ENCODE data around the gene ONECUT1. TPM values are rescaled to one million over a fixed set of nuclear protein-coding genes. Genes with fewer than 3 reads are reported as not detected.
"Not testable (repeated sequence)": the region's sequence is repeated elsewhere in the genome, so short reads cannot be mapped to it uniquely, and the experiment has no call there.

ONECUT1 gene
- total RNA-seq (under 1 TPM in 1 of 7 donors, not detected in 6; 0.28 TPM), polyA plus RNA-seq (not detected)
- long read RNA-seq, donor 1 = 0 reads
- long read RNA-seq, donor 2, partial matches to known transcripts = 0 of 1 reads
- long read RNA-seq, donor 2, other reads (novel, unspliced or antisense) = 0 of 1 reads
- long read RNA-seq, donor 3 = 0 reads

GRCh38 chr15:52790169-52790708, at the start of gene ONECUT1:
ONECUT1 (minus strand) TSS chr15:52790336; CDS start chr15:52789884, 452 bp downstream.
- H3K4me3 ChIP-seq = peak within 1 kb of the TSS; percentile 29
- intact Hi-C loops (cut with DNase I) = no loop called here
- peaks cover 0 to 5% of the 10 kb centered on the region in 2 donors for H3K9me3 ChIP-seq
- no peaks in the 10 kb centered on the region for H3K36me3 ChIP-seq
- TF ChIP-seq EP300 (IDR thresholded peaks at IDR 0.05) (no peak), POLR2A (IDR thresholded peaks at IDR 0.05) (no peak)
- TF ChIP-seq, protein P1, sequence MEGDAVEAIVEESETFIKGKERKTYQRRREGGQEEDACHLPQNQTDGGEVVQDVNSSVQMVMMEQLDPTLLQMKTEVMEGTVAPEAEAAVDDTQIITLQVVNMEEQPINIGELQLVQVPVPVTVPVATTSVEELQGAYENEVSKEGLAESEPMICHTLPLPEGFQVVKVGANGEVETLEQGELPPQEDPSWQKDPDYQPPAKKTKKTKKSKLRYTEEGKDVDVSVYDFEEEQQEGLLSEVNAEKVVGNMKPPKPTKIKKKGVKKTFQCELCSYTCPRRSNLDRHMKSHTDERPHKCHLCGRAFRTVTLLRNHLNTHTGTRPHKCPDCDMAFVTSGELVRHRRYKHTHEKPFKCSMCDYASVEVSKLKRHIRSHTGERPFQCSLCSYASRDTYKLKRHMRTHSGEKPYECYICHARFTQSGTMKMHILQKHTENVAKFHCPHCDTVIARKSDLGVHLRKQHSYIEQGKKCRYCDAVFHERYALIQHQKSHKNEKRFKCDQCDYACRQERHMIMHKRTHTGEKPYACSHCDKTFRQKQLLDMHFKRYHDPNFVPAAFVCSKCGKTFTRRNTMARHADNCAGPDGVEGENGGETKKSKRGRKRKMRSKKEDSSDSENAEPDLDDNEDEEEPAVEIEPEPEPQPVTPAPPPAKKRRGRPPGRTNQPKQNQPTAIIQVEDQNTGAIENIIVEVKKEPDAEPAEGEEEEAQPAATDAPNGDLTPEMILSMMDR (IDR thresholded peaks at IDR 0.05) = no peak
- H3K4me1 ChIP-seq (ENCODE audit: insufficient read depth) = peaks cover 9% of the 10 kb centered on the region
- no peak within 1 kb of the TSS for H3K27ac ChIP-seq
- H3K27me3 ChIP-seq = no peaks in the 10 kb centered on the region
- DNase-seq = peak in 2 of 5 donors; percentile 39 to 56
- 0 to 1% (median 1%) methylated on average over 52 to 64 of the region's 64 CpGs for WGBS, 3 donors

GRCh38 chr15:52834379-52834778, 44.2 kb upstream of the ONECUT1 start:
- no peak for TF ChIP-seq POLR2A (IDR thresholded peaks at IDR 0.05)
- no peak for TF ChIP-seq EP300 (IDR thresholded peaks at IDR 0.05)
- TF ChIP-seq, protein P1 (IDR thresholded peaks at IDR 0.05) = no peak
- Histone ChIP-seq H3K27ac (no peak overlapping the region), H3K4me1 (ENCODE audit: insufficient read depth) (no peaks in the 10 kb centered on the region), H3K4me3 (no peak overlapping the region), H3K36me3 (no peaks in the 10 kb centered on the region), H3K9me3 (no peaks in the 10 kb centered on the region), H3K27me3 (no peaks in the 10 kb centered on the region)
- no peak for DNase-seq
- 61 to 69% (median 65%) methylated on average over 3 of the region's 3 CpGs for WGBS, 3 donors
- intact Hi-C loops (cut with DNase I) = no loop called here

DNA sequence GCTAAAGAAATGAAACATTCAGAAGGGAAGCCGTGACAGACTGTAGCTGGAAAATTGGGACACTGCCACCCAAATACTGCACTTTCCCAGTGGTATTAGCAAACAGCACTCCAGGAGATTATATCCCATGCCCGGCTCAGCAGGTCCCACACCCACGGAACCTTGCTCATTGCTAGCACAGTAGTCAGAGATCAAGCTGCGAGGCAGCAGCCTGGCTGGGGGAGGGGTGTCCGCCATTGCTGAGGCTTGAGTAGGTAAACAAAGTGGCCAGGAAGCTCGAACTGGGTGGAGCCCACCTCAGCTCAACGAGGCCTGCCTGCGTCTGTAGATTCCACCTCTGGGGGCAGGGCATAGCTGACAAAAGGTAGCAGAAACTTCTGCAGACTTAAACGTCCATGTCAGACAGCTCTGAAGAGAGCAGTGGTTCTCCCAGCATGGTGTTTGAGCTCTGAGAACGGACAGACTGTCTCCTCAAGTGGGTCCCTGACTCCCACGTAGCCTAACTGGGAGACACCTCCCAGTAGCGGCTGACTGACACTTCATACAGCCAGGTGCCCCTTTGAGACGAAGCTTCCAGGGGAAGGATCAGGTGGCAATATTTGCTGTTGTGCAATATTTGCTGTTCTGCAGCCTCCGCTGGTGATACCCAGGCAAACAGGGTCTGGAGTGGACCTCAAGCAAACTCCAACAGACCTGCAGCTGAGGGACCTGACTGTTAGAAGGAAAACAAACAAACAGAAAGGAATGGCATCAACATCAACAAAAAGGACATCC, 34.2 kb upstream of the ONECUT1 start:
- WGBS, 3 donors = 71 to 80% (median 75%) methylated on average over 14 of the region's 14 CpGs
- H3K36me3 ChIP-seq; H3K27ac ChIP-seq; intact Hi-C loops (cut with DNase I); H3K9me3 ChIP-seq; H3K27me3 ChIP-seq; DNase-seq; H3K4me1 ChIP-seq (ENCODE audit: insufficient read depth); H3K4me3 ChIP-seq: not testable (repeated sequence)

- 68 to 77% (median 72%) methylated on average over 2 of the region's 2 CpGs for whole genome bisulfite sequencing, 3 donors
- H3K36me3 ChIP-seq = no peaks in the 10 kb centered on the region
- no peak overlapping the region for H3K4me3 ChIP-seq
- DNase-seq = no peak
- no peaks in the 10 kb centered on the region for H3K9me3 ChIP-seq
- H3K4me1 ChIP-seq (ENCODE audit: insufficient read depth) = no peaks in the 10 kb centered on the region
- intact Hi-C loops (cut with DNase I) = no loop called here
- H3K27ac ChIP-seq = no peak overlapping the region
- no peaks in the 10 kb centered on the region for H3K27me3 ChIP-seq
- TF ChIP-seq, protein P1 (IDR thresholded peaks at IDR 0.05) = no peak
- TF ChIP-seq EP300 (IDR thresholded peaks at IDR 0.05) = no peak
- TF ChIP-seq POLR2A (IDR thresholded peaks at IDR 0.05) = no peak
These were observed 32.3 kb upstream of the ONECUT1 start for GRCh38 chr15:52822475-52822874.

DNA sequence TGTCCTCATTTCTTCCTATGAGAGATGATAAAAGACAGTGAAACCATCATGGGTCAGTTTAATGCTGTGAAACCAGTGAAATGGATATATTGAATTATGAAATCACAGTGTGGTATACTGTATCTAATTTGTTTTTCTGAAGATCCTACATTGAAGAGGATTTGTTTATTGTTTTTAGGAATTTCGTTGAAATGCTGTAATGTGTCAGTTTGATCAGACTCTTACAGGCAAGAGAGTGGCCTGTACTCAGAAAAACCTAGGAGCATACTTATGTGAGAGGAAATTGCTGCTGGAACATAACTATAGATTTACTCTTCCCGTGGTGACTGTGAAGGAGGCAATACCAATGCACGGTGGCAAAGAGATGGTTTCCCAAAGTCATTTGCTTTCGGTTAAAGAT, 29.1 kb upstream of the ONECUT1 start:
- Histone ChIP-seq H3K27ac (no peak overlapping the region), H3K4me1 (ENCODE audit: insufficient read depth) (no peaks in the 10 kb centered on the region), H3K4me3 (no peak overlapping the region), H3K36me3 (no peaks in the 10 kb centered on the region), H3K27me3 (no peaks in the 10 kb centered on the region), H3K9me3 (no peaks in the 10 kb centered on the region)
- intact Hi-C loops (cut with DNase I) = no loop called here
- TF ChIP-seq POLR2A (IDR thresholded peaks at IDR 0.05) (no peak), EP300 (IDR thresholded peaks at IDR 0.05) (no peak)
- TF ChIP-seq, protein P1 (IDR thresholded peaks at IDR 0.05) = no peak
- whole genome bisulfite sequencing, 3 donors = 69 to 79% (median 71%) methylated on average over 4 of the region's 4 CpGs
- no peak for DNase-seq

GRCh38 chr15:52815899-52816298, 25.8 kb upstream of the ONECUT1 start:
- H3K9me3 ChIP-seq; H3K27ac ChIP-seq; H3K4me3 ChIP-seq; H3K36me3 ChIP-seq; H3K4me1 ChIP-seq (ENCODE audit: insufficient read depth); H3K27me3 ChIP-seq; DNase-seq; intact Hi-C loops (cut with DNase I): not testable (repeated sequence)
- WGBS, 3 donors = 0 to 53% (median 29%) methylated on average over 1 of the region's 1 CpG

Data from ovary (tissue), 10 donors.